Hematopoietic multipotent progenitor cell (in vitro differentiated cells): Measurements from ENCODE around the gene MTMR4. TPM values are rescaled to one million over a fixed set of nuclear protein-coding genes. Genes with fewer than 3 reads are reported as not detected.
A peak's percentile ranks its signal among the peaks of the same experiment; 100 is the strongest.
"Not testable (repeated sequence)": the region's sequence is repeated elsewhere in the genome, so short reads cannot be mapped to it uniquely, and the experiment has no call there.

Source experiments
- DNase-seq, 3 donors: peaks; one replicate each; pipeline ENCODE4 v3.0.0-alpha.2; 2011 to 2015; ENCODE audit warnings: low read depth in 2 of 3, low spot score in 2 of 3
- total RNA-seq: library from RNA; depleted of rRNA; stranded (reverse); fragments of >200 nt; gene quantifications from one replicate; pipeline ENCODE4 v1.2.3, GENCODE V29; 2012

MTMR4 gene
- total RNA-seq, 1 donor = 55.2 TPM

- DNase-seq = peak in 1 of 3 donors; percentile 44
Observed at GRCh38 chr17:58527306-58527705, 12.9 kb upstream of the MTMR4 start.

GRCh38 chr17:58525239-58525638, 10.8 kb upstream of the MTMR4 start:
- no peak for DNase-seq

- no peak for DNase-seq
Observed at GRCh38 chr17:58521680-58522079, 7.2 kb upstream of the MTMR4 start.

GRCh38 chr17:58520843-58521430, 6.5 kb upstream of the MTMR4 start:
- DNase-seq = peak in 1 of 3 donors; percentile 62

- DNase-seq = peak in 2 of 3 donors; percentile 100
Observed at GRCh38 chr17:58517928-58518609, 3.6 kb upstream of the MTMR4 start.

- DNase-seq = peak in 1 of 3 donors; percentile 95
Observed at GRCh38 chr17:58517378-58517927, 3.0 kb upstream of the MTMR4 start.

GRCh38 chr17:58516644-58517377, 2.4 kb upstream of the MTMR4 start:
- no peak for DNase-seq

- no peak for DNase-seq
Observed at GRCh38 chr17:58515286-58515685, 848 bp upstream of the MTMR4 start.

GRCh38 chr17:58514770-58515157, 326 bp upstream of the MTMR4 start:
- DNase-seq = no peak

- DNase-seq = peak in 1 of 3 donors; percentile 13
Observed at GRCh38 chr17:58513267-58513964, 1.0 kb downstream of the MTMR4 start.

- DNase-seq = no peak
Observed at GRCh38 chr17:58510075-58510474, 4.4 kb downstream of the MTMR4 start.

GRCh38 chr17:58508341-58509067, 5.9 kb downstream of the MTMR4 start:
- no peak for DNase-seq

- DNase-seq = no peak
Observed at GRCh38 chr17:58507123-58507634, 7.3 kb downstream of the MTMR4 start.

- no peak for DNase-seq
Observed at GRCh38 chr17:58506354-58507080, 7.9 kb downstream of the MTMR4 start.

GRCh38 chr17:58504826-58505351, 9.5 kb downstream of the MTMR4 start:
- peak in 2 of 3 donors; percentile 47 to 64 for DNase-seq

- no peak for DNase-seq
Observed at GRCh38 chr17:58503866-58504265, 10.6 kb downstream of the MTMR4 start.

- DNase-seq = not testable (repeated sequence)
Observed at GRCh38 chr17:58503134-58503533, 11.3 kb downstream of the MTMR4 start.

GRCh38 chr17:58501451-58501850, 13.0 kb downstream of the MTMR4 start:
- no peak for DNase-seq

GRCh38 chr17:58498177-58498828, 16.1 kb downstream of the MTMR4 start:
- DNase-seq = no peak
